GM18858 (cell line): ENCODE results near the gene PLIN5.

Experiments used
- ATAC-seq: cut with Tn5 transposase; IDR thresholded peaks from one replicate; pipeline ENCODE4 v1.9.1; 2021; ENCODE audit not compliant: unreplicated experiment

The PLIN5 gene

GRCh38 chr19:4523306-4524110 lies 11.5 kb downstream of the PLIN5 start:
- no peak for ATAC-seq

DNA sequence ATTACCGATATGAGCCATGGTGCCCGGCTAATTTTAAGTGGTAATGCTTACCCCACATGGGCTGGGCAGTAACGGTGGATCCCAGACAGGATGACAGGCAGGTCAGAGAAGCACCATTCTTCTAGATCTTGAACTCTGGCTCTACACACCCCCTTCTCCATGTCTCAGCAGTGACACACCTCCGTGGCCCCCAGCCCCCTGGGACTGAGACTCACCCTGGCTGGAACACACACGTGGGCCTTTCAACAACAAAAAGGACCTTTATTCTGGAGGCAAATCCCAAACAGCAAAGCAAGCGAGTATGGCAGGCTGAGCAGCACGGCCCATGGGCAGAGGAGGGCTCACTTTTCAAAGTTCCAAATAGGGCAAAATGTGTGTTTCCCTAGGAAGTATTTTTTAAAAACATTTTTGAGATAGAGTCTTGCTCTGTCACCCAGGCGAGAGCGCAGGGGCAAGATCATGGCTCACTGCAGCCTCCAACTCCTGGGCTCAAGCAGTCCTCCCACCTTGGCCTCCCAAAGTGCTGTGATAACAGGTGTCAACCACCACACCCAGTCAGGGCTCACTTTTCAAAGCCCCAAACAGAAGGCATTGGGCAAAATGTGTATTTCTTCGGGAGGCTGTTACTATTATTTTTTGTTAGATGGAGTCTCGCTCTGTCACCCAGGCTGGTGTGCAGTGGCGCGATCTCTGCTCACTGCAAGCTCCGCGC lies 12.6 kb downstream of the PLIN5 start:
- no peak for ATAC-seq

GRCh38 chr19:4521888-4522242 lies 13.2 kb downstream of the PLIN5 start:
- ATAC-seq, result no peak

DNA sequence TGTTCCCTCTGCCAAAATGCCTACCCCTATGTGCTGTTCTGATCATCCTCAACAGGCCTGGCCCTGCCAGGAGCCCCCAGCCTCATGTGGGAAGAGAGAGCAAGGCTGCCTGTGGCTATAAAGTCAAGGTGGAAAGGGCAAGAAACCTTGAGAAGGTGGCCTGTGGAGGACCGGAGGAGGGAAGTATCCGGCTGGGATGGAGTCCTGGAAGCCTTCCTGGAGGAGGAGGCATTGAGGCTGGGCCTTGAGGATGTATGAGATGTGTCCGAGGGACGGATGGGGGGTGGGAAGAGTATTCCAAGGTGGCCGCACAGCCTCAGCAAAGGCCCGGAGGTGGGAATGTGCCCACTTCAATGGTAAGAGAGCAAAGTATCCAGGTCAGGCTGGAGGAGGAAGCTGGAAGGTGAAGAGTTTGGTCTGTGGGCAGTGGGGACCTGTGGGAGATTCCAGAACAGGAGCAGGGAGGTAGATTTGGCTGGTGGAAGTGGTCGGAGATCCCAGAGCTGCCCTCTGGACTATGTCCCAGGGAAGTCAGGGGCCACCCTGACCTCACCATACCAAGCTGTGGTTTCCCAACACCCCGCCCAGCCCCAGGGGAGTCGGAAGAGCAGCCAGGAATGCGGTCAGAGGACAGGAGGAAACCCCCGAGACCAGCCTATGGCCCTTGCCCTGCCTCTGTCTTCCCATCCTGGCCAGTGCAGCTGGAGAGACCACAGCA lies 13.7 kb downstream of the PLIN5 start:
- no peak for ATAC-seq

GRCh38 chr19:4519521-4520277 lies 15.3 kb downstream of the PLIN5 start:
- no peak for ATAC-seq

GRCh38 chr19:4519172-4519496 lies 15.9 kb downstream of the PLIN5 start:
- no peak for ATAC-seq

GRCh38 chr19:4518345-4519171 lies 16.5 kb downstream of the PLIN5 start, which contains the start of gene PLIN4:
Gene PLIN4 (minus strand): TSS chr19:4518486. CDS start chr19:4518272, 214 bp downstream.
- no peak for ATAC-seq

DNA sequence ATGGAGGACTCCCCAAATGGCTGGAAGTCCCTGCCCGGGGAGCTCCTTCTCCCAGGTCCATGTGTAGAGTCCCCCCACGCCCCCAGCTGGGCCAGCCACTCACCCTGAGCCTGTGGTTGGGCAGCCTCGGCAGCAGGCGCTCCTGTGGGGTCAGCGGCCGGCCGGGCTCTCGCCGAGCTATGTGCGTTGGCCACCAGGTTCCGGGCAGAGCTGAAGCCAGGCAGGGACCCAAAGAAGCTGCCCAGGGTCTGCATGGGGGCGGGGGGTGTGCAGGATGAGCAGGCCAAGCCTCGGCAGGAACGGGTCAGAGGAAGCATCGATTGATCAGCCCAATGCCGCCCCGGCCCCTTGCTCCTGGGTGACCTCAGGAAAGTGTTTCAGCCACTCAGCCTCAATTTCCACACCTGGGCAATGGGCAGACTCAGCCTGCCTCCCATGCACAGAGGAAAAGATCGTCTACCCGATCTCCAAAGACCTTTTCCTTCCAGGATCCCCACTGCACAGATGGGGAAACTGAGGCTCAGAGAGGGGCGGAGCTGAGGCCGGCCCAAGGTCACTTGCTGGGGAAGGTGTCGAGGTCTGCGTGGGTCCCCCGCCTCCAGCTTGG lies 17.5 kb downstream of the PLIN5 start:
- ATAC-seq, result no peak

DNA sequence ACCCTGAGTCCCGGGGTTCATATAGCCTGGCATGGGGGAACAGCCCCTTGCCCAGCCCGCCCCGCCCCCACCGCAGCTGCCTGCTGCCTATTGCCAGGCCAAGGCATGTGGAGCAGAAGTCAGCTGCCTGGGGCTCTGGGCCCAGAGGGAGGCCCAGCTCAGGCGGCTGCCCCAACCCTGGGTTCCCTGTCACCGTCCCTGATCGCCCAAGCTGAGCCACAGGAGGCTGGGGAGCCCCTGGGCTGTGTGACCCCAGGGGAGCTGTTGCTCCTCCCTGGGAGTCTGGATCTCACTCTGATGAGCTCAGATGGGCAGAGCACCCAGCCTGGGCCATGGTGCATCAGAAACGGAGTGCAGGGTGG lies 18.1 kb downstream of the PLIN5 start:
- no peak for ATAC-seq

DNA sequence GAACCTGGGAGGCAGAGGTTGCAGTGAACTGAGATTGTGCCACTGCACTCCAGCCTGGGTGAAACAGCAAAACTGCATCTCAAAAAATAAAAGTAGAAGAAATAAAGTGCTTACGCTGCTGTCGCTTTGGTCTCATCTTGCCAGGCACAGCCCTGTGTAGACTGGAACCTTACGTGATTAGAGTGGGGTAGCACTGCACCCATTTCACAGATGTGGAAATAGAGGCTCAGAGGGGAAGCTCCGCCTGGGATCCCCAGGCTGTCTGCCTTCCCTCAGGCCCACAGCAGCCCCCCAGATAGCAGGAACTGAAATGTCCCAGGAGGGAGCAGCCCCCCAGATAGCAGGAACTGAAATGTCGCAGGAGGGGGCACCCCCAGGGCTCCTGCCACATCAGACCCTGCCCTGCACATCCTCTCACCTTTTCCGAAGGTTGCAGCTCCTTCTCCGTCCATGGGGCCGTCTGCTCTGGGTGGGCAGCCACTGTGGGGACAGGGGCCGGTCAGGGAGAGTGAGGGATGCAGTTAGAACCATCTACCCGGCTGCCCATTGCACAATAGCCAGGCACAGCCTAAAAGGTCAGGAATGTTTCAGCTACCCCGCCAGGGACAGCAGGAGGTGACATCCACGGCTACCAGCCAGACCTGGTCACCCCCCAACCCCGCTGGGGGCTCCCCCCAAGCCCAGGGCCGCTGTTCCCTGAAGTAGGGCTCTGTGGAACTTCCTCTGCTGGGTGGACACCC lies 18.7 kb downstream of the PLIN5 start:
- no peak for ATAC-seq

DNA sequence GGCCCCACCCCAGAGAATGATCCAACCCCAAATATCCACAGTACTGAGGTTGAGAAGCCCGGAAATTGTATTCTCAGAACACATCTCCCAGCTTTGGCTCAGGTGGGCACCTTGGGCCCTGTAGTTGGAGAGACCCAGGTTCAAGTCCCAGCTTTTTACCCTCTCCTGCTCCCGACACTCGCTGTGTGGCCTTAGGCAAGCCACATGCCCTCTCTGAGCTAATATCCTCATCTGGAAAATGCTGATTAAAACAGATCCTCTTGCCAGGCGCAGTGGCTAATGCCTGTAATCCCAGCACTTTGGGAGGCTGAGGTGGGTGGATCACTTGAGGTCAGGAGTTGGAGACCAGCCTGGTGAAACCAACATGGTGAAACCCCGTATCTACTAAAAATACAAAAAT lies 19.3 kb downstream of the PLIN5 start:
- ATAC-seq, result no peak

- no peak for ATAC-seq
These were observed 21.8 kb downstream of the PLIN5 start for GRCh38 chr19:4513248-4513647.

- ATAC-seq, result no peak
These were observed 23.0 kb downstream of the PLIN5 start for GRCh38 chr19:4512070-4512469.

- no peak for ATAC-seq
These were observed 23.5 kb downstream of the PLIN5 start for GRCh38 chr19:4511300-4512054.

- ATAC-seq, result no peak
These were observed 24.4 kb downstream of the PLIN5 start for GRCh38 chr19:4510435-4511255.

GRCh38 chr19:4508698-4509097 lies 26.3 kb downstream of the PLIN5 start:
- ATAC-seq, result no peak

- no peak for ATAC-seq
These were observed 27.2 kb downstream of the PLIN5 start for GRCh38 chr19:4507804-4508203.

GRCh38 chr19:4507150-4507452 lies 27.9 kb downstream of the PLIN5 start:
- ATAC-seq, result no peak
